ENCODE results near the gene YY1. TPM values are rescaled to one million over a fixed set of nuclear protein-coding genes. Genes with fewer than 3 reads are reported as not detected.

YY1 gene
- total and polyA plus RNA-seq, 2 of the 8 experiments (the other 6 are each of a cell fraction or from before 2014, with no cell fraction given): 26.4 to 106 TPM

DNA sequence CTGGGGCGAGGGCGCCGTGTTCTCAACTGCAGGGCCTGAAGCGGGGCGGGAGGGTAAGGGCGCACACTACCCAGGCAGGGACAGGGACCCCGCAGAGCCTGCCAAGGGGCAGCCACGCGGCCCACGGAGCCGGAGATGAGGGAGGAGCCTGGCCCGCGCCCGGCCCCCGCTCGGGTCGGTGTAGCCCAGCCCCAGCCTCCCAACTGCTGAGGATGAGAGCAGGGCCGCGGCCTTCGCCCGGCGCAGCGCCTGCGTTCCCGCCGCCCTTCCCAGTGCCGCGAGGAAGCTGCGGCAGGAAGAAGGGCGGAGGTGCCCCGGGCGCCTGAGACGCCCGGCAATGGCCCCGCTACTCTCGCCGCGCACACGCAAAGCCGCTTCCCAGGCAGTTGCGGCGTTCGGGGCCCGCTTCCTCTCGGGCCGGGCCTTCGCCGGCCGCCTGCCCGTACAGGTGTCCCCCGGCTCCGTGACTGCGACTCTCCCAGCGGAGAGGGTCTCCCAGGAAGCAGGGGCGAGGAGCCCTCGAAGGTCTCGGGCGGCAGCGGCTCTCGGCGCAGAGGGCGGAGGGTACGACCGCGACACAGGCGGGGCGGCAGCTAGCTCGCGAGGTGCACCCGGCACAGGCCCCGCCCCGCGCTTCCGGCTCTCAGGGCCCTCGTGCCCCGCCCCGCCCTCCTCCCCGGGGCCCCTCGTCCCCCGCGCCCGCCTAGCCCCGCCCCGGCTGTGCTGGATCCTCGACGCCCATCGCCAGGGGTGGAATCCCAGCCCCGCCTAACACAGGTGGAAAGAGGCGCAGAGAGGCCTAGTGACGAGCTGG lies 24.8 kb upstream of the YY1 start (continued):
- no peak for TF ChIP-seq RNF2 (IDR thresholded peaks at IDR 0.05; ENCODE audit: borderline replicate concordance, low read depth, low read length, missing control alignments, poor library complexity, severe bottlenecking)
- TF ChIP-seq CTBP2 (IDR thresholded peaks at IDR 0.05; ENCODE audit: borderline replicate concordance, insufficient read depth, insufficient read length, low read length): no peak
- TF ChIP-seq TAF7 (optimal IDR thresholded peaks at IDR 0.05; ENCODE audit: borderline replicate concordance, low read depth, low read length): peak; percentile 71
- no peak for TF ChIP-seq CBX5 (IDR thresholded peaks at IDR 0.05; ENCODE audit: low read depth, low read length)
- no peak for TF ChIP-seq CBX8 (IDR thresholded peaks at IDR 0.05; ENCODE audit: borderline replicate concordance, low read depth, low read length)
- peak; percentile 92 to 94 for TF ChIP-seq POLR2A (IDR thresholded peaks at IDR 0.05; ENCODE audit: control extremely low read depth in 1 of 2, low read depth in 2 of 2, low read length in 2 of 2)
- no peak for TF ChIP-seq KDM1A (IDR thresholded peaks at IDR 0.05; ENCODE audit: borderline replicate concordance, low read length)
- TF ChIP-seq, protein P1, sequence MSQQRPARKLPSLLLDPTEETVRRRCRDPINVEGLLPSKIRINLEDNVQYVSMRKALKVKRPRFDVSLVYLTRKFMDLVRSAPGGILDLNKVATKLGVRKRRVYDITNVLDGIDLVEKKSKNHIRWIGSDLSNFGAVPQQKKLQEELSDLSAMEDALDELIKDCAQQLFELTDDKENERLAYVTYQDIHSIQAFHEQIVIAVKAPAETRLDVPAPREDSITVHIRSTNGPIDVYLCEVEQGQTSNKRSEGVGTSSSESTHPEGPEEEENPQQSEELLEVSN (IDR thresholded peaks at IDR 0.05): peak; percentile 76
- no peak for TF ChIP-seq HDAC6 (IDR thresholded peaks at IDR 0.05; ENCODE audit: low read depth, low read length)
- TF ChIP-seq, protein P2, sequence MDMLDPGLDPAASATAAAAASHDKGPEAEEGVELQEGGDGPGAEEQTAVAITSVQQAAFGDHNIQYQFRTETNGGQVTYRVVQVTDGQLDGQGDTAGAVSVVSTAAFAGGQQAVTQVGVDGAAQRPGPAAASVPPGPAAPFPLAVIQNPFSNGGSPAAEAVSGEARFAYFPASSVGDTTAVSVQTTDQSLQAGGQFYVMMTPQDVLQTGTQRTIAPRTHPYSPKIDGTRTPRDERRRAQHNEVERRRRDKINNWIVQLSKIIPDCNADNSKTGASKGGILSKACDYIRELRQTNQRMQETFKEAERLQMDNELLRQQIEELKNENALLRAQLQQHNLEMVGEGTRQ (IDR thresholded peaks at IDR 0.05; ENCODE audit: low read length): no peak
- TF ChIP-seq CHD2 (IDR thresholded peaks at IDR 0.05; ENCODE audit: low read length): no peak
- no peak for TF ChIP-seq BCL11A (IDR thresholded peaks at IDR 0.05; ENCODE audit: low read depth in 2 of 2, low read length in 2 of 2)
- TF ChIP-seq YY1 (IDR thresholded peaks at IDR 0.05; ENCODE audit: low read depth, low read length): no peak
- TF ChIP-seq BRCA1 (IDR thresholded peaks at IDR 0.05; ENCODE audit: low read depth, low read length): no peak
- TF ChIP-seq, protein P3, sequence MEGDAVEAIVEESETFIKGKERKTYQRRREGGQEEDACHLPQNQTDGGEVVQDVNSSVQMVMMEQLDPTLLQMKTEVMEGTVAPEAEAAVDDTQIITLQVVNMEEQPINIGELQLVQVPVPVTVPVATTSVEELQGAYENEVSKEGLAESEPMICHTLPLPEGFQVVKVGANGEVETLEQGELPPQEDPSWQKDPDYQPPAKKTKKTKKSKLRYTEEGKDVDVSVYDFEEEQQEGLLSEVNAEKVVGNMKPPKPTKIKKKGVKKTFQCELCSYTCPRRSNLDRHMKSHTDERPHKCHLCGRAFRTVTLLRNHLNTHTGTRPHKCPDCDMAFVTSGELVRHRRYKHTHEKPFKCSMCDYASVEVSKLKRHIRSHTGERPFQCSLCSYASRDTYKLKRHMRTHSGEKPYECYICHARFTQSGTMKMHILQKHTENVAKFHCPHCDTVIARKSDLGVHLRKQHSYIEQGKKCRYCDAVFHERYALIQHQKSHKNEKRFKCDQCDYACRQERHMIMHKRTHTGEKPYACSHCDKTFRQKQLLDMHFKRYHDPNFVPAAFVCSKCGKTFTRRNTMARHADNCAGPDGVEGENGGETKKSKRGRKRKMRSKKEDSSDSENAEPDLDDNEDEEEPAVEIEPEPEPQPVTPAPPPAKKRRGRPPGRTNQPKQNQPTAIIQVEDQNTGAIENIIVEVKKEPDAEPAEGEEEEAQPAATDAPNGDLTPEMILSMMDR (IDR thresholded peaks at IDR 0.05; ENCODE audit: control extremely low read depth in 1 of 3, insufficient read depth in 1 of 3, low read depth in 1 of 3, low read length in 3 of 3): no peak
- TF ChIP-seq TBP (IDR thresholded peaks at IDR 0.05; ENCODE audit: low read depth, low read length): no peak
- TF ChIP-seq SP2 (IDR thresholded peaks at IDR 0.05; ENCODE audit: low read length): no peak
- TF ChIP-seq SIRT6 (IDR thresholded peaks at IDR 0.05; ENCODE audit: low read length): no peak
- no peak for TF ChIP-seq SP1 (IDR thresholded peaks at IDR 0.05; ENCODE audit: low read depth, low read length)
- TF ChIP-seq SRF (IDR thresholded peaks at IDR 0.05; ENCODE audit: low read depth, low read length): no peak
- no peak for TF ChIP-seq JUN (IDR thresholded peaks at IDR 0.05; ENCODE audit: low read depth, low read length)
